Measurements from ENCODE around the gene TEX264. TPM values are rescaled to one million over a fixed set of nuclear protein-coding genes. Genes with fewer than 3 reads are reported as not detected.
"Not testable (repeated sequence)": the region's sequence is repeated elsewhere in the genome, so short reads cannot be mapped to it uniquely, and the experiment has no call there.

TEX264 gene
- total and polyA plus RNA-seq, 9 donors, result 27.1 to 88.8 (median 40.2) TPM

DNA sequence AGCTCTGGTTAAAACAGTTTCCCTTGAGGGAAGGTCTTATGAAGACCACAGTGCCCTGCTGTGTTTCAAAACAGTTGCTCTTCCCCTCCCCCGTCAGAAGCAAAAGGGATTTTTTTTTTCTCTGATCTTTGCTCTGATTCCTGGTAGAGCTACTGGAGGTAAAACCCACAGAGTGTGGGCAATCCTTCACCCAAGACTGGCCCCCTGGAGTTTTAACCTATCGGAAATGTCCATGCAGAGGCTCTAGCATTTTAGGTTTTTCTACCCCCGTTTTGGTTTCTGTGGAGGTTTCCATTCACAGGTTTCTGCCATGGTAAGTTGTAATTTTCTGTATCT lies 63.5 kb downstream of the TEX264 start:
- Histone ChIP-seq H3K27ac (no peak overlapping the region), H3K36me3 (no peaks in the 10 kb centered on the region), H3K9me3 (no peaks in the 10 kb centered on the region), H3K27me3 (no peaks in the 10 kb centered on the region), H3K4me3 (no peak overlapping the region), H3K4me1 (ENCODE audit: insufficient read depth) (no peaks in the 10 kb centered on the region)
- 41 to 46% (median 42%) methylated on average over 3 of the region's 3 CpGs for WGBS, 3 donors
- intact Hi-C loops (cut with DNase I), result no loop called here
- no peak for DNase-seq
- TF ChIP-seq POLR2A (IDR thresholded peaks at IDR 0.05) (no peak), EP300 (IDR thresholded peaks at IDR 0.05) (no peak)
- TF ChIP-seq, protein P1, sequence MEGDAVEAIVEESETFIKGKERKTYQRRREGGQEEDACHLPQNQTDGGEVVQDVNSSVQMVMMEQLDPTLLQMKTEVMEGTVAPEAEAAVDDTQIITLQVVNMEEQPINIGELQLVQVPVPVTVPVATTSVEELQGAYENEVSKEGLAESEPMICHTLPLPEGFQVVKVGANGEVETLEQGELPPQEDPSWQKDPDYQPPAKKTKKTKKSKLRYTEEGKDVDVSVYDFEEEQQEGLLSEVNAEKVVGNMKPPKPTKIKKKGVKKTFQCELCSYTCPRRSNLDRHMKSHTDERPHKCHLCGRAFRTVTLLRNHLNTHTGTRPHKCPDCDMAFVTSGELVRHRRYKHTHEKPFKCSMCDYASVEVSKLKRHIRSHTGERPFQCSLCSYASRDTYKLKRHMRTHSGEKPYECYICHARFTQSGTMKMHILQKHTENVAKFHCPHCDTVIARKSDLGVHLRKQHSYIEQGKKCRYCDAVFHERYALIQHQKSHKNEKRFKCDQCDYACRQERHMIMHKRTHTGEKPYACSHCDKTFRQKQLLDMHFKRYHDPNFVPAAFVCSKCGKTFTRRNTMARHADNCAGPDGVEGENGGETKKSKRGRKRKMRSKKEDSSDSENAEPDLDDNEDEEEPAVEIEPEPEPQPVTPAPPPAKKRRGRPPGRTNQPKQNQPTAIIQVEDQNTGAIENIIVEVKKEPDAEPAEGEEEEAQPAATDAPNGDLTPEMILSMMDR (IDR thresholded peaks at IDR 0.05), result no peak

DNA sequence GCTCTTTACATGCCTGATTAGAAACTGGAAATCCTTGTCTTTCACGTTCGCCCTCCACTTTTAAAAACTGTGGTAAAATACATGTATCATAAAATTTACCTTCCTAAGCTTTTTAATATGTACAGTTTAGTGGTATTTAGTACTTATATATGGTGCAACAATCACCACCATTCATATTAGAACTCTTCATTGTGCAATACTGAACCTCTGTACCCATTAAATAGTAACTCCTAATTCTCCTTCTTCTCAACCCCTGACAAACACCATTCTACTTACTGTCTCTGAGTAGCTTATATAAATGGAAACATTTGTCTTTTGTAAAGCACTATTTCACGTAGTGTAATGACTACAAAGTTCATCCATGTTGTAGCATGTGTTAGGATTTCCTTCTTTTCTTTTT lies 64.0 kb downstream of the TEX264 start:
- DNase-seq, result no peak
- no peak for TF ChIP-seq EP300 (IDR thresholded peaks at IDR 0.05)
- TF ChIP-seq POLR2A (IDR thresholded peaks at IDR 0.05), result no peak
- TF ChIP-seq, protein P1 (IDR thresholded peaks at IDR 0.05), result no peak
- Histone ChIP-seq H3K27ac (no peak overlapping the region), H3K4me1 (ENCODE audit: insufficient read depth) (no peaks in the 10 kb centered on the region), H3K36me3 (no peaks in the 10 kb centered on the region), H3K4me3 (no peak overlapping the region), H3K9me3 (no peaks in the 10 kb centered on the region), H3K27me3 (no peaks in the 10 kb centered on the region)
- 61 to 72% (median 72%) methylated on average over 3 of the region's 3 CpGs for WGBS, 3 donors
- intact Hi-C loops (cut with DNase I), result no loop called here

DNA sequence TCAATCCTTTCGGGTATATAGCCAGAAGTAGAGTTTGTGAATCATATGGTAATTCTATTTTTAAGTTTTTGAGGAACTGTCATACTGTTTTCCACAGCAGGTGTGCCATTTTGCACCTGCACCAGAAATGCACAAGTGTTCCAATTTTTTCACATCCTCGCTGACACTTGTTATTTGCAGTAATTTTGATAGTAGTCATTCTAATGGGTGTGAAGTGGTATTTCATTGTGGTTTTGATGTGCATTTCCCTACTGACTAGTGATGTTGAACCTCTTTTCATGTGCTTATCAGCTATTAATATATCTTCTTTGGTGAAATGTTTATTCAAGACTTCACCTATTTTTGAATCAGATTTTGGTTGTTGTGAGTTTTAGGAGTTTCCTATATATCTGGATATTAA lies 64.9 kb downstream of the TEX264 start:
- WGBS, 3 donors, result 71 to 85% (median 77%) methylated on average over 2 of the region's 2 CpGs
- Histone ChIP-seq H3K4me1 (ENCODE audit: insufficient read depth) (no peaks in the 10 kb centered on the region), H3K27ac (no peak overlapping the region), H3K27me3 (no peaks in the 10 kb centered on the region), H3K4me3 (no peak overlapping the region), H3K36me3 (no peaks in the 10 kb centered on the region), H3K9me3 (no peaks in the 10 kb centered on the region)
- TF ChIP-seq, protein P1 (IDR thresholded peaks at IDR 0.05), result no peak
- TF ChIP-seq EP300 (IDR thresholded peaks at IDR 0.05), result no peak
- TF ChIP-seq POLR2A (IDR thresholded peaks at IDR 0.05), result no peak
- intact Hi-C loops (cut with DNase I), result no loop called here
- no peak for DNase-seq

DNA sequence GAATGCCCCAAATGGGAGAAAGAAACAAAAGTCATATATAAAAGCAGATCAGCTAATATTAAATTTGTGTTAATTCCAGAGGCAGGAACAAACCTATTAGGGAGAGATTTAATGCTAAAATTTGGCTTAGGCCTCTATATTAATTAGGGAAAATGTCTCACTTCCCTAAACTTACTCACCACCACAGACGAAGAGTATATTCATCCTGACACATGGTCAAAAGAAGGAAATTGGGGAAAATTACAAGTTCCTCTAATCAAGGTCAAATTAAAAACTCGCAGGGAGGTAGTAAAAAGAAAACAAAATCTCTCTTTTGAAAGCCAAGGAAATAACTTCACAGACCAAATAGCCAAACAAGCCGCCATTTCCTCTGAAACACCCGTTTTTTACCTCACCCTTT lies 68.1 kb downstream of the TEX264 start:
- Histone ChIP-seq H3K4me3 (no peak overlapping the region), H3K36me3 (no peaks in the 10 kb centered on the region), H3K4me1 (ENCODE audit: insufficient read depth) (no peaks in the 10 kb centered on the region), H3K27me3 (no peaks in the 10 kb centered on the region), H3K27ac (no peak overlapping the region), H3K9me3 (no peaks in the 10 kb centered on the region)
- WGBS, 3 donors, result 36 to 57% (median 38%) methylated on average over 4 of the region's 4 CpGs
- intact Hi-C loops (cut with DNase I), result no loop called here
- DNase-seq, result no peak
- no peak for TF ChIP-seq POLR2A (IDR thresholded peaks at IDR 0.05)
- TF ChIP-seq, protein P1 (IDR thresholded peaks at IDR 0.05), result no peak
- TF ChIP-seq EP300 (IDR thresholded peaks at IDR 0.05), result no peak

DNA sequence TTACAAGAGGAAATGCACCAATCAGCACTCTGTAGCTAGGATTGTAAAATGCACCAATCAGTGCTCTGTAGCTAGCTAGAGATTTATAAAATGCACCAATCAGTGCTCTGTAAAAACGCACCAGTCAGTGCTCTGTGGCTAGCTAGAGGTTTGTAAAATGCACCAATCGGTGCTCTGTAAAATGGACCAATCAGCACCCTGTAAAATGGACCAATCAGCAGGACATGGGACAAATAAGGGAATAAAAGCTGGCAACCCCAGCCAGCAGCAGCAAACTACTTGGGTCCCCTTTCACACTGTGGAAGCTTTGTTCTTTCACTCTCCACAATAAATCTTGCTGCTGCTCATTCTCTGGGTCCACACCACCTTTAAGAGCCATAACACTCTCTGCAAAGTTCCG lies 71.3 kb downstream of the TEX264 start:
- H3K36me3 ChIP-seq; intact Hi-C loops (cut with DNase I); H3K27ac ChIP-seq: not testable (repeated sequence)

DNA sequence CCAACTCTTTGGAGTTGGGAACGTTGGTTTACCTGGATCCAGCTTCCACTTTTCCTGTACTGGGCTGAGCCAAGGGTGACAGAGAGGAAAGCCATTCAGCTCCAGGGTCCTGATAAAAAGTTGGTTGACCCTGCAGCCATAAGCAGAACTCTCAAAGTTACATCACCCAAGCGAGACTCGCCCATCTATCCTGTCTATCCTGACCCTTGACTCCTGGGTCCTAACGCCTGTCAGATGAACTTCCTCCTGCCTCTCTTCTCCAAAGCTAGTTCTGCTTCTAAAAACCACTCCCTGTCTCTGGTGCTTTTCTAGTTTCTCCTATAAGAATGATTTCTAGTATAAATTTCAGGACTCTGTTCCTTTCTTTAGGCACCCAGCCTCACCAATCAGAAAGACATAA lies 71.9 kb downstream of the TEX264 start:
- DNase-seq; H3K9me3 ChIP-seq; H3K4me3 ChIP-seq; H3K4me1 ChIP-seq (ENCODE audit: insufficient read depth); H3K36me3 ChIP-seq; H3K27me3 ChIP-seq; intact Hi-C loops (cut with DNase I); H3K27ac ChIP-seq: not testable (repeated sequence)
- 57 to 63% (median 61%) methylated on average over 4 of the region's 4 CpGs for WGBS, 3 donors

More for the DNA sequence above, 71.3 kb downstream of the TEX264 start:
- WGBS, 3 donors, result 79 to 81% (median 79%) methylated on average over 3 of the region's 3 CpGs
- not testable (repeated sequence) for H3K4me3 ChIP-seq; H3K9me3 ChIP-seq; H3K4me1 ChIP-seq (ENCODE audit: insufficient read depth); DNase-seq; H3K27me3 ChIP-seq
